HCT116 (cell line): ENCODE measurements around the gene TSSK2. TPM values are rescaled to one million over a fixed set of nuclear protein-coding genes. Genes with fewer than 3 reads are reported as not detected.

Source experiments
- ATAC-seq: fragments of 200-7000 bp; cut with Tn5 transposase; 2 replicates; pipeline ENCODE4 v1.9.1; 2020; ENCODE audit warnings: mild to moderate bottlenecking, moderate library complexity
- BruUV-seq: library from RNA; stranded (reverse); fragments of 400-500 nt; replicated peaks from 2 replicates; lab custom pipeline; 2021; lab: Mats Ljungman, UMichigan
- CTCF ChIA-PET: fragments of 300-600 bp; sonication (Branson Sonifier 250); formaldehyde crosslinking; loops from one replicate; lab custom pipeline; 2021; ENCODE audit warnings: antibody characterized with exemption; lab: Charles Lee
- POLR2A ChIA-PET: fragments of 300-600, 350-600 bp; sonication (Branson Sonifier 250); formaldehyde crosslinking; loops from one replicate; lab custom pipeline; 2021; ENCODE audit warnings: antibody characterized with exemption; lab: Charles Lee
- RAD21 ChIA-PET, 2 experiments: fragments of 300-600 bp; sonication (Branson Sonifier 250); formaldehyde crosslinking; loops; one replicate each; lab custom pipeline; 2023; ENCODE audit warnings: low total read pairs in 2 of 2; ENCODE audit not compliant: uncharacterized antibody in 2 of 2, unreplicated experiment in 2 of 2, low non-redundant PET in 1 of 2; lab: Charles Lee
- DNase-seq: peaks from one replicate; pipeline ENCODE4 v3.0.0-alpha.2; 2010; ENCODE audit warnings: low read depth, low spot score
- H2AFZ ChIP-seq: fragments of 200-600 bp; shearing (Covaris generic), sonication (generic); 2 replicates; pipeline ENCODE4 v1.6.1; 2017; ENCODE audit warnings: low read depth, mixed run types, mixed read lengths, antibody characterized with exemption, low read length; ENCODE audit not compliant: poor library complexity, severe bottlenecking
- H3K27ac ChIP-seq: 2 replicates; pipeline ENCODE4 v1.5.1; 2012; ENCODE audit warnings: low read depth, low read length
- H3K27me3 ChIP-seq: fragments of 200-600 bp; sonication (generic); 2 replicates; pipeline ENCODE4 v1.6.1; 2016; ENCODE audit warnings: mixed run types, low read length, mixed read lengths; ENCODE audit not compliant: insufficient read depth
- H3K36me3 ChIP-seq, 2 experiments: fragments of 200-500 bp in 1 of 2; fragments of 200-600 bp in 1 of 2; sonication (Bioruptor generic) in 1 of 2; sonication (generic) in 1 of 2; 2 replicates each; pipeline versions ENCODE4 v1.5.1 to v1.6.1; 2014 to 2016; ENCODE audit warnings: low read length in 2 of 2, inconsistent platforms in 1 of 2, mixed read lengths in 1 of 2, mixed run types in 1 of 2; ENCODE audit not compliant: insufficient read depth in 2 of 2, control insufficient read depth in 1 of 2
- H3K4me1 ChIP-seq, 2 experiments: fragments of 200-600 bp in 1 of 2; sonication (generic) in 1 of 2; 2 replicates each; pipeline versions ENCODE4 v1.5.1 to v1.6.1; 2012 to 2017; ENCODE audit warnings: low read length in 2 of 2, inconsistent platforms in 1 of 2, mild to moderate bottlenecking in 1 of 2, mixed read lengths in 1 of 2, mixed run types in 1 of 2, moderate library complexity in 1 of 2; ENCODE audit not compliant: insufficient read depth in 2 of 2, control insufficient read depth in 1 of 2
- H3K4me2 ChIP-seq: fragments of 200-600 bp; sonication (generic); 2 replicates; pipeline ENCODE4 v1.6.1; 2017; ENCODE audit warnings: mixed run types, low read length, mixed read lengths
- H3K4me3 ChIP-seq, 2 experiments: fragments of 200-600 bp in 1 of 2; sonication (generic) in 1 of 2; replicated peaks in 1 of 2; 2 replicates each; pipeline ENCODE4 v1.5.1; 2011 to 2016; ENCODE audit warnings: low read length in 2 of 2, control low read depth in 1 of 2, low read depth in 1 of 2, mild to moderate bottlenecking in 1 of 2, mixed read lengths in 1 of 2, mixed run types in 1 of 2
- H3K79me2 ChIP-seq: fragments of 200-600 bp; sonication (generic); 2 replicates; pipeline ENCODE4 v1.6.1; 2017; ENCODE audit warnings: mild to moderate bottlenecking, mixed run types, low read length, moderate library complexity, mixed read lengths; ENCODE audit not compliant: insufficient read depth
- H3K9ac ChIP-seq: fragments of 200-600 bp; sonication (generic); 2 replicates; pipeline ENCODE4 v1.6.1; 2016; ENCODE audit warnings: low read length, mixed read lengths
- H3K9me2 ChIP-seq: fragments of 200-600 bp; sonication (generic), shearing (Covaris generic); 2 replicates; pipeline ENCODE4 v1.6.1; 2017; ENCODE audit warnings: mixed run types, mild to moderate bottlenecking, moderate library complexity; ENCODE audit not compliant: insufficient read depth
- H3K9me3 ChIP-seq, 2 experiments: fragments of 200-500 bp in 1 of 2; fragments of 200-600 bp in 1 of 2; sonication (Bioruptor generic) in 1 of 2; sonication (generic) in 1 of 2; 2 replicates each; pipeline ENCODE4 v1.6.1; 2014 to 2017; ENCODE audit warnings: low read length in 2 of 2, mixed read lengths in 2 of 2, inconsistent platforms in 1 of 2, low read depth in 1 of 2, mild to moderate bottlenecking in 1 of 2, mixed run types in 1 of 2, moderate library complexity in 1 of 2; ENCODE audit not compliant: control insufficient read depth in 1 of 2, insufficient read depth in 1 of 2
- H4K20me1 ChIP-seq: fragments of 200-600 bp; sonication (generic), shearing (Covaris generic); 2 replicates; pipeline ENCODE4 v1.6.1; 2017; ENCODE audit warnings: mixed run types, mild to moderate bottlenecking, moderate library complexity; ENCODE audit not compliant: insufficient read depth
- ATF3 ChIP-seq: IDR thresholded peaks from 2 replicates; pipeline ENCODE4 v1.6.1; 2012
- CBX3 ChIP-seq: IDR thresholded peaks from 2 replicates; pipeline ENCODE4 v1.6.1; 2012; ENCODE audit warnings: low read depth
- CEBPB ChIP-seq: IDR thresholded peaks from 2 replicates; pipeline ENCODE4 v1.6.1; 2012; ENCODE audit warnings: low read depth
- EGR1 ChIP-seq: IDR thresholded peaks from 2 replicates; pipeline ENCODE4 v1.6.1; 2012; ENCODE audit warnings: low read depth
- EZH2 ChIP-seq: fragments of 200-600 bp; sonication (generic); IDR thresholded peaks from 2 replicates; pipeline ENCODE4 v1.6.1; 2017; ENCODE audit warnings: antibody characterized with exemption, mixed run types
- MAX ChIP-seq: IDR thresholded peaks from 2 replicates; pipeline ENCODE4 v1.6.1; 2012
- POLR2A ChIP-seq: IDR thresholded peaks from 2 replicates; pipeline ENCODE4 v1.7.0; 2011; ENCODE audit warnings: borderline replicate concordance; ENCODE audit not compliant: insufficient read depth, insufficient read length; ENCODE audit errors: extremely low read depth
- POLR2AphosphoS5 ChIP-seq: IDR thresholded peaks from 2 replicates; pipeline ENCODE4 v1.6.1; 2011; ENCODE audit warnings: mild to moderate bottlenecking, low read depth, low read length, moderate library complexity
- RAD21 ChIP-seq: IDR thresholded peaks from 2 replicates; pipeline ENCODE4 v1.6.1; 2012; ENCODE audit warnings: low read depth, mild to moderate bottlenecking
- REST ChIP-seq: IDR thresholded peaks from 2 replicates; pipeline ENCODE4 v1.6.1; 2012; ENCODE audit warnings: low read depth
- SIN3A ChIP-seq: IDR thresholded peaks from 2 replicates; pipeline ENCODE4 v1.6.1; 2012; ENCODE audit warnings: low read depth
- SRF ChIP-seq: IDR thresholded peaks from 2 replicates; pipeline ENCODE4 v1.6.1; 2012; ENCODE audit warnings: low read depth
- TCF7L2 ChIP-seq: IDR thresholded peaks from 2 replicates; pipeline ENCODE4 v1.7.0; 2011; ENCODE audit warnings: borderline replicate concordance, inconsistent platforms; ENCODE audit not compliant: insufficient read depth, insufficient read length; ENCODE audit errors: extremely low read depth
- intact Hi-C: fragments of 100-400 bp; cut with micrococcal nuclease; formaldehyde crosslinking; loops from 2 replicates; pipeline ENCODE4 v1.10.0; 2022
- total RNA-seq: library from RNA; stranded (reverse); gene quantifications from one replicate; pipeline ENCODE4 v1.2.1, GENCODE V29; 2021; ENCODE audit not compliant: unreplicated experiment

Gene TSSK2
- total RNA-seq, 1 experiment from 2014 or later, result not detected

GRCh38 chr22:19142394-19142793 is 11.3 kb downstream of the TSSK2 start:
- H3K9me3 ChIP-seq, result no peaks in the 10 kb centered on the region
- H3K4me1 ChIP-seq, result peaks cover 3 to 11% of the 10 kb centered on the region in 2 experiments
- H3K4me2 ChIP-seq, result no peak overlapping the region
- POLR2A ChIA-PET, result no interaction called here
- no peak overlapping the region for H2AFZ ChIP-seq
- no peaks in the 10 kb centered on the region for H4K20me1 ChIP-seq
- BruUV-seq, result no TSS peak
- H3K4me3 ChIP-seq, result no peak overlapping the region
- peaks cover 25 to 32% of the 10 kb centered on the region in 2 experiments; a peak in 3 of 4 replicates for H3K36me3 ChIP-seq
- H3K27me3 ChIP-seq, result no peaks in the 10 kb centered on the region
- CTCF ChIA-PET, result no interaction called here
- H3K9me2 ChIP-seq, result no peaks in the 10 kb centered on the region
- DNase-seq, result no peak
- no peak overlapping the region for H3K9ac ChIP-seq
- RAD21 ChIA-PET, result no interaction called here
- no peak overlapping the region for H3K27ac ChIP-seq
- intact Hi-C loops, result loop anchor here (10.0 kb wide), 1 partner anchor 332 kb away; the partner anchor contains the start of genes CDC45 and UFD1
- ATAC-seq, result no peak
- TF ChIP-seq TCF7L2 (no peak), SRF (no peak), RAD21 (no peak), CEBPB (no peak), EGR1 (no peak), REST (no peak), ATF3 (no peak), EZH2 (no peak), SIN3A (no peak), MAX (no peak), POLR2A (no peak), CBX3 (no peak), POLR2AphosphoS5 (no peak)
- peaks cover 22% of the 10 kb centered on the region for H3K79me2 ChIP-seq
